Activated CD4-positive, alpha-beta T cell treated with anti-CD3 and anti-CD28 coated beads for 1 hour (primary cell): Measurements from ENCODE around the gene PIK3C3.
"Not testable (repeated sequence)": the region's sequence is repeated elsewhere in the genome, so short reads cannot be mapped to it uniquely, and the experiment has no call there.

Experiments
- DNase-seq: peaks from one replicate; pipeline ENCODE4 v3.0.0-alpha.2; 2020

The PIK3C3 gene

DNA sequence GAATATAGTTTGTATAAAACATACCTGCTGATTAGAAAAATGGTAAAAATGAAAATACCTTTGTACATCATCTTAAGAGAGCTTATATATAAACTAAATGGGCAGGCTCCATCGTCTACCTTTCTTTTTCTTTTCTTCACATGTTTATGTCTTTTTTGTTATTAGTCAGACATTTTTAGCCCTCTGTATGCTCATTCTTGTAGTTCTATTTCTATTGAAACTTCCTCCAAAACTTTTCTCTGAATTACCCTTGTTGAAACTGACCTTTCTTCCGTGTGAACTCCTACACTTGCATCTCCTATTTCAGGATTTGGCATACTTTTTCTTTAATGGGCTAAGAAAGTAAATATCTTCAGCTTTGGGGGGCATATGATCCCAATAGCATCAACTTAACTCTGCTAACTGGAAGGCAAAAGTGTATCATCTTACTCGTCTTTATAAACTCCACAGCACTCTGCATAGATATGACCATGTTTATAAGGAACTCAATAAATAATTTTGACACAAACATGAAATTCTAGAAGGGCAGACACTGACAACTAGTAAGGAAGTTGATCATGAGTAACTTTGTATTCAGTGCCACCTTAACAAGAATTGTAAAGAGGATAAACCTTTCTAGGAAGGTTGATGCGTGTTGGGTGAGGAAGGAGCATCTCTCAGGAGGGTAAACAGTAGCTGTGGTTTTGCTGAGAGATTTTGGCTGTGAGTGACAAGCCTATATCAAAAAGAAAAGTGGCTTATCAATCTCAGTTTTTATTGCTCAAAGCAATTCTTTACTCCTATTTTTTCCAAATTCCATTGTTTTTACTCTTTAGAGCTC lies 127.6 kb downstream of the PIK3C3 start:
- no peak for DNase-seq

DNA sequence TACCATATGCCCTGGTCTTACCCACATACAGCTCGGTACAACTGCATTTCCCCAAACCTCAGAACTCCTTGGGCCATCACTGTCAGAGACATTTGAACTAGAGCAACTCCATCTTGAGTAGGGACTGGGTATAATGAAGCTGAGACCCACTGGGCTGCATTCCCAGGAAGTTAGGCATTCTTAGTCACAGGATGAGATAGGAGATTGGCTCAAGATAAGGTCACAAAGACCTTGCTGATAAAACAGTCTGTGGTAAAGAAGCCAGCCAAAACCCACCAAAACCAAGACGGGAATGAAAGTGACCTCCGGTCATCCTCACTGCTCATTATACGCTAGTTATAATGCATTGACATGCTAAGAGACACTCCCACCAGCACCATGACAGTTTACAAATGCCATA lies 131.3 kb downstream of the PIK3C3 start:
- DNase-seq: no peak

DNA sequence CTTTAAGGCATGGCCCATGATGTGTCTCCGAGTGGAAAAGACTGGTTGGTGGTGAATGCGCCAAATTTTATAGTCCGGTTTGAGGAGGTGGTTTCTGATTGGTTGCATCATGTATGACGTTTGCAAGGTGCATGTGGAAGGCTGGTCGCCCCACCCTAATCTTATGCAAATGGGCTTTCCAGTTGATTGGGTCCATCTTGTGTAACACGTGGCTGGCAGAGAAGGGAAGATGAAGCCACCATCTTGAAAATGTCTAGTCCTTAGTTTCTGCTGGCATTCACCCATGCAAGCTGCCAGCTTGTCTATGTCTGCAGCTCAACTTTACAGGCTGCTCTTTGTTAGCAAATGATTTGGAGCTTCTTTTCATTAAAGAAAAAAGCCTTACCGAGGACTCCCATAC lies 132.2 kb downstream of the PIK3C3 start:
- DNase-seq: no peak

DNA sequence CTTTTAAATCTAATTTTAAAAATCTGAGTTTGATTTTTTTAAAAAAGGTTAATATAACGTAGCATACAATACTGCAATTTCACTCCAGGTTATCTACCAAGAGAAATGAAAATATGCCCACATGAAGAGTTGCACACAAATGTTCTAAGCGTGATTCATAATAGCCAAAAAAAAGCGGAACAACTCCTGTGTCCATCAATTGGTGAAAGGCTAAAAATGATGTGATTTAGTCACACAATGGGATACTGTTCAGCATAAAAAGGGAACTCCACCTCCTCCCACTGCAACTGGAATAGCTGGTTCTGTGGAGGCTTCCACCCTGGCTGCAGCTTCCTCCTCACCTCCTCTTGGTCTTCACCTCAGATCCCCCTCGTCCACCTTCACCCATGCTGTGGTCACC lies 132.8 kb downstream of the PIK3C3 start:
- no peak for DNase-seq

DNA sequence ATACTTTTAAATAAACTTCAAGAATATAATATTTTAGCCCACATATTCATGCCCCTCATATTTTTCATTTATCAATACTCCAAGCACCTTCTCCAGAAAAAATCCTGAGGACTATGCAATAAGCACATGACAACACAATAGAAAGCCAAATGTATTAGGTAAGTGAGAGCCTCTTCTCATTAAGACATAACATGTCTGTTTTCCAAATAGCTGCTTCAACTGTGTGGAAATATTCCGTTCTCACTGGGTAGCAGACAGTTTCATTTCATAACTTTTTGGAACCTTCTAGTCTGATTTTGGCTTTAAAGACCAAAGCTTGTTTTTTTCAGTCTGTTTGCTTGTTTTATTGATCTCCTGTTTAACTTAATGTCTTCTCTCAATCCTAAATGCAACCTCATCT lies 137.8 kb downstream of the PIK3C3 start:
- no peak for DNase-seq

DNA sequence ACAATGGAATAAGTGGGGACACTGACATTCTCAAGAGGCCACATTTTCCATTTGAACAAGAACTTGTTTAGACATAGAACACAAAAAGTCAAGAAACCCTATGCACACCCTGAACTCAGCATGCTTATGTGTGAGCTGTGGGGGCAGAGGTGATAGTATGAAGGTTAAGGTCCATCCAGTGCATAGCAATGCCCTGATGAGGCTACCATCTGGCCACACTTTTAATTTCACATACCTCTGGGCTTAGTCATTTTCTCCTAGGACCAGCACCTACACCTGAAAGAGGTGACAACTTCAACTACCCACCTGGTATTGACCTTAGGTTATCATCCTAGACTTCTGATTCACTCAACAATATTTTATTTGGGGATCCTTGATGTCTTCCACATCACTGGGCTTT lies 139.8 kb downstream of the PIK3C3 start:
- no peak for DNase-seq

DNA sequence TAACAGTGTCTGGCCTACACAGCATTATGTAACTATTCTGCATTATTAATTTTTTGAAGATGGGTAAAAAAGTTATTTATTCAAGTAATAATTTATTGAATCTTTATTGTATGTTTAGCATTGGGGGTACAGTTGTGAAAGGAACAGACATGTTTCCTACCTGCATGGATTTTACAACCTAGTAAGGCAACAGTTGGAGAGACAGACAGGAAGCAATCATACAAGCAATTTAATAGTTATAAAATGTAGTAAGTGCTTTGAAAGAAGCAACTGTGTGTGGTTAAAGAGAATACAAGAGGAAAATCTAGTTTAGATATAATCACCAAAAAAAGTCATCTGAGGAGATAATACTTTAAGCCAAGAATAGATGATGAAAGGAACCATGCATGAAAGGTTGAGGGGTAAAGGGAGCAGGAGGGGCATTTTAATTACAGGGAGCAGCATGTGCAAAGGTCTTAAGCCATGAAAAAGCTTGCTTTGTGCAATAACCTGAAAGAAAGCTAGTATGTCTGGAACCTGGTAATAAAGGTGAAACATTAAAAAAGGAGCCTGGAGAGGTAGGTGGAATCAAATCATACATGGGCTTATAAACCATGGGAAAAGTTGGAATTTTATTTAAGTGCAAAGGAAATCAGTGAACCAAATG lies 140.8 kb downstream of the PIK3C3 start:
- no peak for DNase-seq

DNA sequence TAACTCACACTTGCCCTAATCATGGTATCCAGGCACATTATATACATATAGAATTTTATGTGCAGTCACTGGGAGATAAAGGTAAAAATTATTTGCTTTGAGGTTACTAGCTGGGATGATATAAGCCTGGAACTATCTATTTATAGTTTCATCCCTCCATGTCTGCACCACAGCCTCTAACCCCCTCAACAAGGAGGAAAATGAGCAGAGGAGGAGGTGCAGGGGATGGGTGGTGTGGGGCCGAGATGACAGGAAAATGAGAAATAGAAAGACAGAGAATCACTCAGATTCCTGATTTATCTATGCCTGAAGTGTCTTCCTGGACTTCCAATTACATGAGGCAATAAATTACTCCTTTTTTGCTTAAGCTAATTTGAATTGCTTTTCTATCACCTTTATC lies 145.2 kb downstream of the PIK3C3 start:
- DNase-seq: no peak

DNA sequence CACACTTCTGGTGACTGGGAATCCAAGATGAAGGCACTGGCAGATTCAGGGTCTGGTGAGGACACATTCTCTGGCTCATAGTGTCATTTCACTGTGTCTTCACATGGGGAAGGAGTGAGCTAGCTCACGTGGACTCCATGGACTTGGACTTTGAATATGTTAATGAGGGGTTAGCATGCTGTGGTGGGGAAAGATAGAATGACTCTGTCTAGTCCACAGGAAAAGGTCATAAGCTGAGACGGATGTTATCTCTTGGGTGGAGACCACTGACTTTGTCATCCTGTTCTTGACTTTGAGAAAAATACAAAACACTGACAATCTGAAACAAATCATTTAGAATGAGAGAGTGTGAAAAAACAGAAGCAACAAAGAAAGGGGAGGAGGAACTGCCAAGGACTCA lies 145.9 kb downstream of the PIK3C3 start:
- DNase-seq: no peak

DNA sequence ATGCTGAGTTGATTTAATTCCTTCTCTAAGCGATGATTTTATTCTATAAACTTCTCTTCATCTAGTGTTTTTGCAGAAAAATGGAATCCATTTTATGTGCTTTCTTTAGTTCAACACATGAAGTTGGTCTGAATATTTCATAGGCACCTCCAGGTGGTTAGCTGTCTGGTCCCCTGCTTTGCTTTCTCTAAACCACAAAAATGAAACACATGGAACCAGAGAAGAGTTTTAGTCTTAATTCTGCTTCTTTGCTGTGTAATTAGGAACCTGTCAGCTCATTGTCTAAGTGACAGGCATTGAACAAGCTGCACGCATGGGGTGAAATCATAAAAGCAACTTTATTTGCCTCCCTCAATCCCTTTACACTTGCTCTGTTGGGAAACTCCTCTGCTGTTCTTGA lies 150.4 kb downstream of the PIK3C3 start:
- DNase-seq: no peak

DNA sequence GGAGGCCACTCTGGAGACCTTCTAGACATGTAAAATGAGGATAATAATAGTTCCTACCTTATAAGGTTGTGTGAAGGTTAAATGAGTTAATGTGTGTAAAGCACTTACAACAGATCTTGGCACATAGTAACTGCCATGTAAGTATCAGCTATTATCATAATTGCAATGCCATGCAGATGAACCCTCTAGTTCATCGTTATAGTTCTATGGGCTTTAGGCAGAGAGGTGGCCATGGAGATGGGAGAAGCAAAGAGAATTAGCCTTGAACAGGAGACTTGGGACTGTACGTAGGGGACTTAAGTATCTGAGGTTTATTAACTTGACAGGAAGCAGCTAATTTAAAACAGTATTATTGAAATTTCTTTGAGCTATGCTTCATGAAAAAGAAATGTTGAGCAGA lies 151.8 kb downstream of the PIK3C3 start:
- no peak for DNase-seq

DNA sequence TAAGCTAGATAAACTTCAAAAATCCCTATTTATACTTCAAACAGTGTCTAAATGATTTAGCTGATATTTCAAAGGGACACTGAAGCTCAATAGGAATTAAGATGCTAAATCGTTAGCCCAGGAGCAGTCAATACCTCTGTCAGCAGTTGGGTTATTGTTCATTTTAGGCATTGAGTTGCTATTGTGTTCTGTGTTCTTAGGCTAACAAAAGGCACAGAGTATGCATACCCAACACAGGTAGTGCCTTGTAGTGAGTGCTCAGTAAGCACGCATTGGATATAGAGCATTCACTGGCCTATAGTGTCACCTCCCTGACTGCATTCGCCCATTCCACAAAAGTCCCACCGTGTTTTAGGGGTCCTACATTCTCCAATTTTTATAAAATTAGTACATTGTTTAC lies 152.3 kb downstream of the PIK3C3 start:
- no peak for DNase-seq

DNA sequence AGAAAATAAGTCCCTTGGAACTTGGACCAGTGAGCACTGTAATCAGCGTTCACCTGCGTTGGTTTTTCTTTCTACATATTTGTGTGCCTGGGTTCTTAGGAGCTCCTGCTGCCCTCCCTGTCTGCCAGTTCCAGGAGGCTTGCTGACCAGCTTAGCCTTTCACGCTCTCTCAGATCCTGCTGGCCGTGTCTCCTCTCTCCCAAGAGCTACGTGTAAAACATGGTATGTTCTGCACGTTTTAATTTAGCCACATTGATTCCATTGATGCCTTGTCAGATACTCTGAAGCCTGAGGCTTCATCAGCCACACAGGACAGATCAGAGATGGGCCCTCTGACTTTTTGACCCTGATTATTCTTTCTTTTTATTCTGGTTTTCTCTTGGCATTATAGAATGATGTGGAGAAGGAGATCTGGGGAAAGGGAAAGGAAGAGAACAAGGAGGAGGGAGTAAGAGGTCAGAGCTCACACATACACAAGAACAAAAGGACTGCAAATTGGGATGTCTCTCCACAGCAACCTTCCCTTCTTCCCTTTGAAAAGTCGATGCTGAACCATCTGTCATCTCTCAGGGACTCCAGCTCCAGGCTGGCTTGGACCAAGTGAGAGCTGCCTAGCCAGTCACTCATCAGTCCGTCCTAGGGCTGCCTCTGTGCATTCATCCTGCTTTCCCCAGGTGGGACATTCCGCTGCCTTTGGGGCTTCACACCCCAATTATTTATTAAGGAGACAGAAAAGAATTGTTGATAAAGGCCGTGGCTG lies 152.8 kb downstream of the PIK3C3 start:
- no peak for DNase-seq

DNA sequence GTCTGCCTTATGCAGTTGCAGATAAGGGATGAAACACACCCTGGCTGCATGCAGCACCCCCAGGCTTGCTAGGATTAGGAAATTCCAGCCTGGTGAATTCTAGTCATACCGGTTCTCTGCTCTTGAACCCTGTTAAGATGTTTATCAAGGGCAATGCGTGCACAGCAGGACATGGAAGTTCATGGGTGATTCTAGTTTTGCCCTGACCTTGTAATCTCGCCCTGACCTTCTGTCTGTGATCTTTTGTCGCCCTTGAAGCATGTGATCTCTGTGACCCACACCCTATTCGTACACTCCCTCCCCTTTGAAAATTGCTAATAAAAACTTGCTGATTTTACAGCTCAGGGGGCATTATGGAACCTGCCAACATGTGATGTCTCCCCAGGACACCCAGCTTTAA lies 157.1 kb downstream of the PIK3C3 start:
- not testable (repeated sequence) for DNase-seq

DNA sequence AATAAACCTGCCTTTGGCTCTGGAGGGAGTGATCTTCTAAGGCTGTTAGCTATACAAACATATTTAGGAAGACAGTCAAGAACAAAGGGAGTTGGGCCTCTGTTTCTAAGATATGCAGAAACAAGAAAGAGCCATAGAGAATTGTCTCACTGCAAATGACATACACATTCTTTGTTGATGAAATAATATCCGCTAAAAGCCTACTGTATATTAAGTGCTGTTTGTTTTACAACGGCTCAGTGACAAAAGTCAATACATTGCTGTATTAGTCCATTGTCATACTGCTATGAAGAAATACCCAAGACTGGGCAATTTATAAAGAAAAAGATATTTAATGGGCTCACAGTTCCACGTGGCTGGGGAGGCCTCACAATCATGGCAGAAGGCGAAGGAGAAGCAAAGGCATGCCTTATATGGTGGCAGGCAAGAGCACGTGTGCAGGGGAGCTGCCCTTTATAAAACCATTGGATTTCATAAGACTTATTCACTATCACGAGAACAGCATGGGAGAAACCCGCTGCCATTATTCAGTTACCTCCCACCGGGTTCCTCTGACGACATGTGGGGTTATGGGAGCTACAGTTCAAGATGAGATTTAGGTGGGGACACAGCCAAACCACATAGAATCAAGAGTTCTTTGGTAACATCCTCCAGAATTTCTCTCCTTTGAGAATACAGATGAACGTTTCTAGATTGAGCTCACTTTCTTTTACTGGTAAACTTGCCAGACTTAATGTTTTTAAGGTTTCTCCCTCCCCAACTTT lies 157.8 kb downstream of the PIK3C3 start:
- no peak for DNase-seq

DNA sequence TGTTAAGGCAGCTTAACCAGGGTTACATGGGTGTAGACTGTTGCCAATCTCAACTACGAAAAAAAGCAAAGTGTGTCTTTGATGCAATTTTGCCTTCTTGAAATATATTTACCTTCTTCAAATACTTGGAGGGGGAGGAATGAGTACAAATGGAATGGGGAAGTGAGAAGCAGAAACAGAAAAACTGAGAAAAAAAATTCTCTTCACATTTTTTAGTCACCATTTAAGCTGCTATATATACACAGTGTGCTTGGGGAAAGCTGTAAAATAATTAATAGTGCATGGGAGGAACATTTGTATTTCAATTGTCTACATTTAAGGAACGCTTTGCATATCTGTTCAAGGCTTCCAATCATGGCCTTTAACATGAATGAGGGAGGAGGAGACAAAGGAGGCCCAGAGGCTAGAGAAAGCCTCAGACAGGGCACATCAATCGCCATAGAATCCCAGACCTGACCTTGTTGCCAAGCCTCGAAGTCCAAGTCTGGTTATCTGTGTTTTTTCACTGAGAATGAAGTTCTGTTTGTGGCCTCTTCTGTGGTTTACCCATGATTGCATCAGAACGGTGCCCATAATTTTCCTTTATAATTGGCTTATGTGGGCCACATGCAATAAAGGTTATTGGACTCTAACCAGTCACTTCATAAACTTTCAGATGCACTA lies 158.6 kb downstream of the PIK3C3 start:
- no peak for DNase-seq

DNA sequence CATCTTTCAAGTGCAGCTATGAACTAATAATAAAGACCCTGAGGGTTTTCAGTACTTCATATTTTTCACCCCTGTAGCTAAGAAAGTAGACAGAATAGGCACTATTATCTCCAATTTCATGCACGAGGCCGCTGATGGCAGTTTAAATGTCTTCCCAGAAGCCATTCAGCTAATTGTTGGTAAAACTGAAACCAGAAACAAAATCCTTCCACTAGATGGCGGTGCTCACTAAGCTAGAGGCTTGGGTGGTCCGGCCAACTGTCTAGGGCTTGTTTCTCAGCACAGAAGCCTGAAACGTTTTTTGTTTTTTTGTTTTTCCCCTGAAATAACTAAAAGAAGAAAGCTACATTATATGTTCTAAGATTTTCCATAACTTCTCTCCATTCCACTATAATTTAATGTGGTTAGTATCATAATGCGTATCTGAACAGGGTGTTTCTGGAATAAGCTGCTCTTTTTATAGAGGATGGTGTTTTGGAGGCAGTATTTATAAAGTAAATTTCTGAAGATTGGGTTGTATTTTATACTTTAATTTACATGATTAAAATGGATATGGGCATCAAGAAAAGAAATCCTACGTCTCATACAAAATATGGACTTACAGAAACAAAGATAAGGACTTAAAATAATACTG lies 159.4 kb downstream of the PIK3C3 start:
- no peak for DNase-seq

DNA sequence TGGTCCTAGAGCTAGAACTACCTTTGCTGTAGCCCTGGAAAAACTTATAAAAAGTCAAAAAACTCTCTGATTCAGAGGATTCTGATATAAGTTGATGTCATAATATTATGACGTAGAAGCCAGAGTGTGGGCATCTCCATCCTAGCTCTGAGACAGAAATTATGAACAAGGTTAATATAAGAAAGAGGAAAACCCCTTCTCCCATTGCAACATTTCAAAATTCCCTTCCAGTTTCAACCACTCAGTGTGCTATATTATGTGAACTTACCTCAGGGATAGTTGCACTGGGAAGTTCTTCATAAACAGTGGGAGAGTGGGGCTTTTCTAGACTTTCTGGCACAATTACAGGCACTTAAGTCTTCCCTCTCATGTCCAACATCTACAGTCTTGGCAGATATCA lies 171.6 kb downstream of the PIK3C3 start:
- no peak for DNase-seq

DNA sequence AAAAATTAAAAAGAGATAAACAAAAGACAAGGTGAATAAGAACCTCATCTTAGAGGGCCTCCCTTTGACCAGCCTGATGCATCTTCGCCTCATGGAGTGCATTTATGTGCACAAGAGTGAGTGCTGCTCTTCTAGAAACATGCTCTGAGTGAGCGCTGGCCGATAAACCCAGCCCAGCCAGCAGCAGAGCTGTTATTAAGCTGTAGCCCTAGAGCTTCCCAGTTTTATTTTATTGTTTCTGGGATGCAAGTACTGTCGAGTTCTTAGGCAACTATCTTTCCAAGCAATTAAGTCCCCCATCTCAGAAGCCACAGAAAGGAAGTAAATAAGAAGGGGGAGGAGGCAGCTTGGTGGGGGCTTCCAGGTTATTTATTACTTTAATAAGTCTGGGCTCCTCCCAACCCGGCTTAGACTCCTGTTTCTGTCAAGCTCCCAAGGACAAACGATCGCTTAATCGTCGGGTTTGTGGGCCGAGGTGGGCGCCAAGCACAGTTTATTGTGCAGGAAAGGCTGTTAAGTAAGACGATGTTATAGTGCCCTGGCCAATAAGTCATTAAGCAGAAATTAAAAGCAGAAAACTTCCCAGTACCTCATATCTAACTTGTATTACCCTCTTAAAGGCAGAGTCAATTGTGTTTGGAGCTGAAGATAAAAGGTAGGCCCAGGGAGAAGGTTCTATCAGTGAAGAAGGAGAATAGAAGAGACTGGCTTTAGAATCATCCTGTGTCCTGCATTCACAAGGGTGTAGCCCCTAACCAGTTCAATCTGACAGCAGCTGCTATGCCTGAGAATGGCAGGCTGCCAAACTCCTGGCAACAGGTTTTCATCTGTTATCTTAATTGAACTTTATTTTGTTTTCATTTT lies 176.3 kb downstream of the PIK3C3 start:
- DNase-seq: no peak

DNA sequence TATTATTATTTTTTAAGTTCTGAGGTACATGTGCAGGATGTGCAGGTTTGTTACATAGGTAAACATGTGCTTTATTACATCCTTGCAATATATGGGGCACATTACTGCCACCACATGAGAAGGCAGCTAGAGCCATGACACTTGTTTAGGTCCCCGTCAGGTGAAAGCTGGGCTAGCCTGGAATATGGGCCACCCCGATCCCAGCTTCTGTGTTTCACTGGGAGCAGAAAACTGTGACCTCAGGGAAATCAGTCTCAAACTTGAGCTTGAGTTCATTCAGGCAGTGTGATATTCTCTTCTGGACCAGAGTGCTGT lies 176.9 kb downstream of the PIK3C3 start:
- DNase-seq: no peak
